HCT116 (cell line): ENCODE data around the gene DAPK1. TPM values are rescaled to one million over a fixed set of nuclear protein-coding genes. Genes with fewer than 3 reads are reported as not detected.

Source experiments
- ATAC-seq: fragments of 200-7000 bp; cut with Tn5 transposase; 2 replicates; pipeline ENCODE4 v1.9.1; 2020; ENCODE audit warnings: mild to moderate bottlenecking, moderate library complexity
- BruUV-seq: library from RNA; stranded (reverse); fragments of 400-500 nt; replicated peaks from 2 replicates; lab custom pipeline; 2021; lab: Mats Ljungman, UMichigan
- CTCF ChIA-PET: fragments of 300-600 bp; sonication (Branson Sonifier 250); formaldehyde crosslinking; loops from one replicate; lab custom pipeline; 2021; ENCODE audit warnings: antibody characterized with exemption; lab: Charles Lee
- POLR2A ChIA-PET: fragments of 300-600, 350-600 bp; sonication (Branson Sonifier 250); formaldehyde crosslinking; loops from one replicate; lab custom pipeline; 2021; ENCODE audit warnings: antibody characterized with exemption; lab: Charles Lee
- RAD21 ChIA-PET, 2 experiments: fragments of 300-600 bp; sonication (Branson Sonifier 250); formaldehyde crosslinking; loops; one replicate each; lab custom pipeline; 2023; ENCODE audit warnings: low total read pairs in 2 of 2; ENCODE audit not compliant: uncharacterized antibody in 2 of 2, unreplicated experiment in 2 of 2, low non-redundant PET in 1 of 2; lab: Charles Lee
- DNase-seq: peaks from one replicate; pipeline ENCODE4 v3.0.0-alpha.2; 2010; ENCODE audit warnings: low read depth, low spot score
- H2AFZ ChIP-seq: fragments of 200-600 bp; shearing (Covaris generic), sonication (generic); 2 replicates; pipeline ENCODE4 v1.6.1; 2017; ENCODE audit warnings: low read depth, mixed run types, mixed read lengths, antibody characterized with exemption, low read length; ENCODE audit not compliant: poor library complexity, severe bottlenecking
- H3K27ac ChIP-seq: 2 replicates; pipeline ENCODE4 v1.5.1; 2012; ENCODE audit warnings: low read depth, low read length
- H3K27me3 ChIP-seq: fragments of 200-600 bp; sonication (generic); 2 replicates; pipeline ENCODE4 v1.6.1; 2016; ENCODE audit warnings: mixed run types, low read length, mixed read lengths; ENCODE audit not compliant: insufficient read depth
- H3K36me3 ChIP-seq, 2 experiments: fragments of 200-500 bp in 1 of 2; fragments of 200-600 bp in 1 of 2; sonication (Bioruptor generic) in 1 of 2; sonication (generic) in 1 of 2; 2 replicates each; pipeline versions ENCODE4 v1.5.1 to v1.6.1; 2014 to 2016; ENCODE audit warnings: low read length in 2 of 2, inconsistent platforms in 1 of 2, mixed read lengths in 1 of 2, mixed run types in 1 of 2; ENCODE audit not compliant: insufficient read depth in 2 of 2, control insufficient read depth in 1 of 2
- H3K4me1 ChIP-seq, 2 experiments: fragments of 200-600 bp in 1 of 2; sonication (generic) in 1 of 2; 2 replicates each; pipeline versions ENCODE4 v1.5.1 to v1.6.1; 2012 to 2017; ENCODE audit warnings: low read length in 2 of 2, inconsistent platforms in 1 of 2, mild to moderate bottlenecking in 1 of 2, mixed read lengths in 1 of 2, mixed run types in 1 of 2, moderate library complexity in 1 of 2; ENCODE audit not compliant: insufficient read depth in 2 of 2, control insufficient read depth in 1 of 2
- H3K4me2 ChIP-seq: fragments of 200-600 bp; sonication (generic); 2 replicates; pipeline ENCODE4 v1.6.1; 2017; ENCODE audit warnings: mixed run types, low read length, mixed read lengths
- H3K4me3 ChIP-seq, 2 experiments: fragments of 200-600 bp in 1 of 2; sonication (generic) in 1 of 2; replicated peaks in 1 of 2; 2 replicates each; pipeline ENCODE4 v1.5.1; 2011 to 2016; ENCODE audit warnings: low read length in 2 of 2, control low read depth in 1 of 2, low read depth in 1 of 2, mild to moderate bottlenecking in 1 of 2, mixed read lengths in 1 of 2, mixed run types in 1 of 2
- H3K79me2 ChIP-seq: fragments of 200-600 bp; sonication (generic); 2 replicates; pipeline ENCODE4 v1.6.1; 2017; ENCODE audit warnings: mild to moderate bottlenecking, mixed run types, low read length, moderate library complexity, mixed read lengths; ENCODE audit not compliant: insufficient read depth
- H3K9ac ChIP-seq: fragments of 200-600 bp; sonication (generic); 2 replicates; pipeline ENCODE4 v1.6.1; 2016; ENCODE audit warnings: low read length, mixed read lengths
- H3K9me2 ChIP-seq: fragments of 200-600 bp; sonication (generic), shearing (Covaris generic); 2 replicates; pipeline ENCODE4 v1.6.1; 2017; ENCODE audit warnings: mixed run types, mild to moderate bottlenecking, moderate library complexity; ENCODE audit not compliant: insufficient read depth
- H3K9me3 ChIP-seq, 2 experiments: fragments of 200-500 bp in 1 of 2; fragments of 200-600 bp in 1 of 2; sonication (Bioruptor generic) in 1 of 2; sonication (generic) in 1 of 2; 2 replicates each; pipeline ENCODE4 v1.6.1; 2014 to 2017; ENCODE audit warnings: low read length in 2 of 2, mixed read lengths in 2 of 2, inconsistent platforms in 1 of 2, low read depth in 1 of 2, mild to moderate bottlenecking in 1 of 2, mixed run types in 1 of 2, moderate library complexity in 1 of 2; ENCODE audit not compliant: control insufficient read depth in 1 of 2, insufficient read depth in 1 of 2
- H4K20me1 ChIP-seq: fragments of 200-600 bp; sonication (generic), shearing (Covaris generic); 2 replicates; pipeline ENCODE4 v1.6.1; 2017; ENCODE audit warnings: mixed run types, mild to moderate bottlenecking, moderate library complexity; ENCODE audit not compliant: insufficient read depth
- CBX3 ChIP-seq: IDR thresholded peaks from 2 replicates; pipeline ENCODE4 v1.6.1; 2012; ENCODE audit warnings: low read depth
- CEBPB ChIP-seq: IDR thresholded peaks from 2 replicates; pipeline ENCODE4 v1.6.1; 2012; ENCODE audit warnings: low read depth
- EGR1 ChIP-seq: IDR thresholded peaks from 2 replicates; pipeline ENCODE4 v1.6.1; 2012; ENCODE audit warnings: low read depth
- ELF1 ChIP-seq: IDR thresholded peaks from 2 replicates; pipeline ENCODE4 v1.6.1; 2012; ENCODE audit warnings: low read depth, borderline replicate concordance
- EZH2phosphoT487 ChIP-seq: fragments of 200-600 bp; IDR thresholded peaks from 2 replicates; pipeline ENCODE4 v1.6.1; 2018; ENCODE audit warnings: antibody characterized with exemption, borderline replicate concordance
- FOSL1 ChIP-seq: IDR thresholded peaks from 2 replicates; pipeline ENCODE4 v1.6.1; 2012; ENCODE audit warnings: low read depth
- JUND ChIP-seq: IDR thresholded peaks from 2 replicates; pipeline ENCODE4 v1.6.1; 2012
- POLR2A ChIP-seq: IDR thresholded peaks from 2 replicates; pipeline ENCODE4 v1.7.0; 2011; ENCODE audit warnings: borderline replicate concordance; ENCODE audit not compliant: insufficient read depth, insufficient read length; ENCODE audit errors: extremely low read depth
- POLR2AphosphoS5 ChIP-seq: IDR thresholded peaks from 2 replicates; pipeline ENCODE4 v1.6.1; 2011; ENCODE audit warnings: mild to moderate bottlenecking, low read depth, low read length, moderate library complexity
- RAD21 ChIP-seq: IDR thresholded peaks from 2 replicates; pipeline ENCODE4 v1.6.1; 2012; ENCODE audit warnings: low read depth, mild to moderate bottlenecking
- REST ChIP-seq: IDR thresholded peaks from 2 replicates; pipeline ENCODE4 v1.6.1; 2012; ENCODE audit warnings: low read depth
- SIN3A ChIP-seq: IDR thresholded peaks from 2 replicates; pipeline ENCODE4 v1.6.1; 2012; ENCODE audit warnings: low read depth
- SP1 ChIP-seq: IDR thresholded peaks from 2 replicates; pipeline ENCODE4 v1.6.1; 2012; ENCODE audit warnings: low read depth
- TCF7L2 ChIP-seq: IDR thresholded peaks from 2 replicates; pipeline ENCODE4 v1.7.0; 2011; ENCODE audit warnings: borderline replicate concordance, inconsistent platforms; ENCODE audit not compliant: insufficient read depth, insufficient read length; ENCODE audit errors: extremely low read depth
- YY1 ChIP-seq: IDR thresholded peaks from 2 replicates; pipeline ENCODE4 v1.6.1; 2011; ENCODE audit warnings: low read length, low read depth, moderate library complexity, mild to moderate bottlenecking; ENCODE audit not compliant: insufficient replicate concordance; ENCODE audit errors: extremely low read depth
- ZBTB33 ChIP-seq: IDR thresholded peaks from 2 replicates; pipeline ENCODE4 v1.6.1; 2011; ENCODE audit warnings: mild to moderate bottlenecking, low read length, moderate library complexity; ENCODE audit not compliant: insufficient replicate concordance; ENCODE audit errors: extremely low read depth
- ZFX ChIP-seq: fragments of 450-650 bp; IDR thresholded peaks from 2 replicates; pipeline ENCODE4 v1.6.1; 2017
- ZNF274 ChIP-seq: fragments of 200-500 bp; sonication (Bioruptor generic); IDR thresholded peaks from 2 replicates; pipeline ENCODE4 v1.6.1; 2014; ENCODE audit warnings: mild to moderate bottlenecking, low read depth, low read length, inconsistent platforms
- intact Hi-C: fragments of 100-400 bp; cut with micrococcal nuclease; formaldehyde crosslinking; loops from 2 replicates; pipeline ENCODE4 v1.10.0; 2022
- total RNA-seq: library from RNA; stranded (reverse); gene quantifications from one replicate; pipeline ENCODE4 v1.2.1, GENCODE V29; 2021; ENCODE audit not compliant: unreplicated experiment

DAPK1 gene
- total RNA-seq, 1 experiment from 2014 or later = 5.6 TPM

GRCh38 chr9:87639949-87640348 lies 142.3 kb downstream of the DAPK1 start (continued):
- no peak for TF ChIP-seq EGR1
- TF ChIP-seq FOSL1 = no peak
- no peak for TF ChIP-seq POLR2AphosphoS5
- TF ChIP-seq POLR2A = no peak
- no peak for TF ChIP-seq EZH2phosphoT487
- no peak for TF ChIP-seq TCF7L2

GRCh38 chr9:87640385-87640795 lies 142.7 kb downstream of the DAPK1 start:
- no peaks in the 10 kb centered on the region for H3K27me3 ChIP-seq
- no peak for TF ChIP-seq EZH2phosphoT487
- TF ChIP-seq ZBTB33 = no peak
- TF ChIP-seq POLR2A = no peak
- TF ChIP-seq POLR2AphosphoS5 = no peak
- no peak for TF ChIP-seq CBX3
- TF ChIP-seq SP1 = no peak
- TF ChIP-seq TCF7L2 = no peak
- TF ChIP-seq JUND = no peak
- no peak for TF ChIP-seq YY1
- no peak for TF ChIP-seq ZNF274
- no peak for TF ChIP-seq RAD21
- no peak for TF ChIP-seq FOSL1
- TF ChIP-seq ELF1 = no peak
- TF ChIP-seq SIN3A = no peak
- TF ChIP-seq CEBPB = no peak
- no peak for TF ChIP-seq REST
- no peak for TF ChIP-seq ZFX
- TF ChIP-seq, all 23 proteins: peak for 0
- no peak overlapping the region for H3K4me2 ChIP-seq
- H3K9ac ChIP-seq = no peak overlapping the region
- no peaks in the 10 kb centered on the region for H3K4me1 ChIP-seq
- H3K4me3 ChIP-seq = no peak overlapping the region
- CTCF ChIA-PET = interaction anchor here (1.6 kb wide), 1 partner anchor 23 kb away, joined by 3 read pairs; no protein-coding TSS in a partner anchor
- H3K9me2 ChIP-seq = no peaks in the 10 kb centered on the region
- RAD21 ChIA-PET = no interaction called here
- no peak overlapping the region for H3K27ac ChIP-seq
- H3K9me3 ChIP-seq = no peaks in the 10 kb centered on the region
- no peak overlapping the region for H2AFZ ChIP-seq
- no peaks in the 10 kb centered on the region for H3K36me3 ChIP-seq
- intact Hi-C loops = no loop called here
- DNase-seq (no peak), ATAC-seq (no peak)
- no TSS peak for BruUV-seq
- H4K20me1 ChIP-seq = no peaks in the 10 kb centered on the region
- POLR2A ChIA-PET = no interaction called here
- no peaks in the 10 kb centered on the region for H3K79me2 ChIP-seq
